Naive B cell (primary cell): Measurements from ENCODE around the gene IL13. TPM values are rescaled to one million over a fixed set of nuclear protein-coding genes. Genes with fewer than 3 reads are reported as not detected.
A peak's percentile ranks its signal among the peaks of the same experiment; 100 is the strongest.
"Not testable (repeated sequence)": the region's sequence is repeated elsewhere in the genome, so short reads cannot be mapped to it uniquely, and the experiment has no call there.

Experiments used
- ATAC-seq, 2 donors: fragments of 150-1000 bp; cut with Tn5 transposase; 2 replicates each; pipeline ENCODE4 v1.10.0; 2021; ENCODE audit warnings: low read depth in 2 of 2, mild to moderate bottlenecking in 2 of 2, moderate library complexity in 2 of 2
- DNase-seq: peaks from one replicate; pipeline ENCODE4 v3.0.0; 2022
- H3K27ac Mint-ChIP-seq, 6 donors: one replicate each; pipeline ENCODE4 v1.8.0; 2020 to 2022; ENCODE audit warnings: mild to moderate bottlenecking in 6 of 6, mixed read lengths in 6 of 6, moderate library complexity in 5 of 6, inconsistent platforms in 2 of 6
- H3K27me3 Mint-ChIP-seq, 3 donors: one replicate each; pipeline ENCODE4 v1.8.0; 2021 to 2022; ENCODE audit warnings: mixed read lengths in 3 of 3, mild to moderate bottlenecking in 1 of 3
- H3K36me3 Mint-ChIP-seq, 2 donors: one replicate each; pipeline ENCODE4 v1.8.0; 2020 to 2022; ENCODE audit warnings: mixed read lengths in 2 of 2, inconsistent platforms in 1 of 2, mild to moderate bottlenecking in 1 of 2
- H3K4me1 Mint-ChIP-seq, 3 donors: one replicate each; pipeline ENCODE4 v1.8.0; 2020 to 2022; ENCODE audit warnings: mixed read lengths in 3 of 3, inconsistent platforms in 1 of 3, mild to moderate bottlenecking in 1 of 3, moderate library complexity in 1 of 3
- H3K4me3 Mint-ChIP-seq, 8 donors: one replicate each; pipeline ENCODE4 v1.8.0; 2020 to 2022; ENCODE audit warnings: mild to moderate bottlenecking in 8 of 8, mixed read lengths in 8 of 8, moderate library complexity in 8 of 8, inconsistent platforms in 2 of 8
- H3K9me3 Mint-ChIP-seq, 7 donors: one replicate each; pipeline ENCODE4 v1.8.0; 2020 to 2022; ENCODE audit warnings: mixed read lengths in 7 of 7, mild to moderate bottlenecking in 5 of 7, inconsistent platforms in 2 of 7, moderate library complexity in 1 of 7
- polyA plus RNA-seq, 6 donors: library from polyadenylated mRNA; unstranded; fragments of 300-500 nt; fragmentation: Illumina TruSeq; gene quantifications; one replicate each; pipeline ENCODE4 v1.2.3, GENCODE V29; 2021; ENCODE audit warnings: low read depth in 6 of 6

Gene IL13
- polyA plus RNA-seq, 6 donors from 2014 or later: not detected

GRCh38 chr5:132679717-132680380 is 21.9 kb downstream of the IL13 start:
- Mint-ChIP-seq H3K36me3 (no peaks in the 10 kb centered on the region), H3K27me3 (peaks cover 0 to 5% (median 0%) of the 10 kb centered on the region in 3 donors), H3K4me3 (no peak overlapping the region), H3K27ac (peak overlapping the region in 2 of 6 donors; percentile 44 to 69), H3K4me1 (peaks cover 27 to 32% (median 28%) of the 10 kb centered on the region in 3 donors), H3K9me3 (peaks cover 0 to 4% (median 0%) of the 10 kb centered on the region in 7 donors)
- ATAC-seq (no peak), DNase-seq (no peak)

DNA sequence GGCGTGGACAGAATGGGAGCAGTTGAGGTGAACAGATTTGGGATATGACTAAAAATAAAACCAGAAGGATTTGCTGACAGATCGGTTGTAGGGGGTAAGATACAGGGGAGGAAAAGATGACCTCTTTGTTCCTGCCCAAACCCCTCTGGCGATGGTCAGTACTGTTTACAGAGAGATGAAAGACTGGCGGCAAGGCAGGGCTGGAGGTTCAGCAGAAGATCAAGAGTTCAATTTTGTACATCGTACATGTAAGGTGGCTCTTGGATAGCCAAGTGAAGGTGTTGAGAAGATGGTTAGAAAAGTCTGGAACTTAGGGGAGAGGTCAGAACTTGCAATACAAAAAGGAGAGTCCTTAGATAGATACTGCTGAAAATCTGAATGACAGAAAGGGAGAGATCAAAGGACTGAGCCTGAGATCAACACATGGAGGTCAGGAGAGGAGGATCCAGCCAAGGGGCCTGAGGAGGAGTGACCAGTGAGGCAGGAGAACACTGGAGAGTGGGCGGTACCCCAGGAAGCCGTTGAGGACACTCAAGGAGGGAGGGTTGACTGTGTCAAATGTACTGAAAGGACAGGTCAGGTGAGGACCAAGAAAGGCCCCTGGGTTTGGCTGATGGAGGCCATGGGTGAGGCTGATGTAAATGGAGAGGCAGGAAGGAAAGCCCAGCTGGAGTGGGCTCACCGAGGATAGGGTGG is 23.0 kb downstream of the IL13 start:
- Mint-ChIP-seq H3K36me3 (no peaks in the 10 kb centered on the region), H3K4me1 (peaks cover 23 to 31% (median 24%) of the 10 kb centered on the region in 3 donors), H3K27ac (peak overlapping the region in 4 of 6 donors; percentile 18 to 73 (median 52)), H3K27me3 (peaks cover 0 to 5% (median 0%) of the 10 kb centered on the region in 3 donors), H3K9me3 (peaks cover 0 to 4% (median 0%) of the 10 kb centered on the region in 7 donors), H3K4me3 (peak overlapping the region in 3 of 8 donors; percentile 9 to 72 (median 72))
- ATAC-seq: no peak
- no peak for DNase-seq

DNA sequence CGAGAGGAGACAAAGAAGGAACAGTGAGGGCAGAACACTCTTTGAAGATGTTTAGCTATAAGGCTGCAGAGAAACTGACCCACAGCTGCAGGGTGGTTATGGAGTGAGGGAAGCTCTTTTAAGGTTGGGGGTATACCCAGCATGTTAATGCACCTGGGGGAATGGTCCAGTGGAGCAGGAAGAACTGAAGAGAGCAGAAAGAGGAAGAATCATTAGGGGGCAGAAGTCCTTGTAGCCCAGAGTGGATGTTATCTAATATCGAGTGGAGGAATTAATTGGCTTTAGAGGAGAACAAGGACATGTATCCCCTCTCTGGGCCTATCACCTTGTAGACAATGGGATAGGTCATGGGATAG is 23.5 kb downstream of the IL13 start:
- Mint-ChIP-seq H3K4me3 (peak overlapping the region in 5 of 8 donors; percentile 9 to 72 (median 59)), H3K36me3 (no peaks in the 10 kb centered on the region), H3K9me3 (peaks cover 0 to 4% (median 0%) of the 10 kb centered on the region in 7 donors), H3K27ac (peak overlapping the region in 4 of 6 donors; percentile 18 to 73 (median 52)), H3K27me3 (peaks cover 0 to 3% (median 0%) of the 10 kb centered on the region in 3 donors), H3K4me1 (peaks cover 23 to 31% (median 24%) of the 10 kb centered on the region in 3 donors)
- ATAC-seq: peak; percentile 97 to 98
- peak; percentile 39 for DNase-seq

DNA sequence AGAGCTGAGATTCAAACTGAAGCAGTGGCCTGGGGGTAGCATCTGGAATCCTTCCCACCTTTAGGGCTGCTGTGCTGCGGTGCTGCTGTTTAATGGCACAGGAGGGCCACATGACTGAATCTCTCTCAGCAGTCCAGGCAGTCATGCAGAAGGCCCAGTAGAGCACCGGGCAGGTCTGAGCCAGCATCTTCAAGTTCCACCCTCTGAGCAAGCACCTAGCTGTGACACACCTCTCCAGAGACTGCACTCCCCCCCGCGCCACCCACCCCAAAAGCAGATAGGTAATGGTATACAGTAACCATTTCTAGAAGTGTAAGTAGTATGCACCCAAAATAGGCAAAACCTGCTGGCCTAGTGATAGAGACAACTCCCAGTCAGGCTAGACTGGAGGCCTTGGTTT is 24.0 kb downstream of the IL13 start:
- Mint-ChIP-seq H3K27me3 (no peaks in the 10 kb centered on the region), H3K4me1 (peaks cover 23 to 32% (median 24%) of the 10 kb centered on the region in 3 donors), H3K4me3 (peak overlapping the region in 1 of 8 donors; percentile 72), H3K27ac (peak overlapping the region in 3 of 6 donors; percentile 71 to 76 (median 73)), H3K9me3 (peaks cover 0 to 4% (median 0%) of the 10 kb centered on the region in 7 donors), H3K36me3 (no peaks in the 10 kb centered on the region)
- DNase-seq: no peak
- ATAC-seq: peak; percentile 18 to 25

DNA sequence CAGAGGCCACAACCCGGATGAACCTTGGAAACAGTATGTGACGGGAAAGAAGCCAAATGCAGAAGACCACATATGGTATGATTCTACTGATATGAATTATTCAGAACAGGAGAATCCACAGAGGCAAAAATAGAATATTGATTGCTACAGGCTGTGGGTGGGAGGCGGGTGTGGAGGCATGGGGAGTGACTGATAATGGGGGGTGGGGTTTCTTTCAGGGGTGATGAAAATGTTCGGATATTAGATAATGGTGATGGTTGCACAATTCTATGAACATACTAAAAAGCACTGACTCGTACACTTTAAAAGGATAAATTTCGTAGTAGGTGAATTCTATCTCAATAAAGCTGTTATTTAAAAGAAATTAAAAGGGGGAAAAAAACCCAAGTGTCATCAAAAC is 26.5 kb downstream of the IL13 start:
- ATAC-seq: no peak
- peaks cover 0 to 4% (median 0%) of the 10 kb centered on the region in 7 donors for H3K9me3 Mint-ChIP-seq
- no peaks in the 10 kb centered on the region for H3K27me3 Mint-ChIP-seq
- H3K36me3 Mint-ChIP-seq: no peaks in the 10 kb centered on the region
- no peak for DNase-seq
- no peak overlapping the region for H3K4me3 Mint-ChIP-seq
- H3K27ac Mint-ChIP-seq: no peak overlapping the region
- peaks cover 23 to 34% (median 24%) of the 10 kb centered on the region in 3 donors for H3K4me1 Mint-ChIP-seq

GRCh38 chr5:132684922-132685720 is 27.1 kb downstream of the IL13 start:
- no peak overlapping the region for H3K4me3 Mint-ChIP-seq
- no peak overlapping the region for H3K27ac Mint-ChIP-seq
- ATAC-seq: no peak
- peaks cover 20 to 32% (median 22%) of the 10 kb centered on the region in 3 donors for H3K4me1 Mint-ChIP-seq
- H3K9me3 Mint-ChIP-seq: peaks cover 0 to 3% (median 0%) of the 10 kb centered on the region in 7 donors
- no peaks in the 10 kb centered on the region for H3K27me3 Mint-ChIP-seq
- DNase-seq: no peak
- no peaks in the 10 kb centered on the region for H3K36me3 Mint-ChIP-seq

GRCh38 chr5:132686193-132686592 is 28.2 kb downstream of the IL13 start:
- Mint-ChIP-seq H3K27me3 (no peaks in the 10 kb centered on the region), H3K4me3 (no peak overlapping the region), H3K4me1 (peaks cover 10 to 21% (median 12%) of the 10 kb centered on the region in 3 donors), H3K9me3 (no peaks in the 10 kb centered on the region), H3K27ac (no peak overlapping the region), H3K36me3 (no peaks in the 10 kb centered on the region)
- ATAC-seq (no peak), DNase-seq (no peak)

DNA sequence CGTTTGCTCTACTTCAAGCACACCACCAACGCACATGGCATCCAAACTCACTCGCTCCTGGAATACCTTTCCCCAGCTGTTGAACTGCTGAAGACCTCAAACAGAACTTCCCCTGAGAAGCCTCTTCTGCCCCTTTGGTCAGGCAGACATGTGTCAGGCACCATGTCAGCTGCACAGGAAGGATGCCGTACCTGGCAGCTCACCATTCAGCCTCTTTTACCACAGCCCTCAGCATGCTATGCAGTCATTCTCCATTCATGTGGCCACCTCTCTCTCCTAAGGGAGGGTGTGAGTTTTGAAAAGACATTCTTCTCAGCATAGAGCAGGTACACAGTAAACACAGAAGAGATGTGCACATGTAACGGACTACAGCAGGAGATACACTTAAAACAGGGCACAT is 30.0 kb downstream of the IL13 start:
- Mint-ChIP-seq H3K27ac (peak overlapping the region in 3 of 6 donors; percentile 3 to 49 (median 7)), H3K27me3 (no peaks in the 10 kb centered on the region), H3K9me3 (no peaks in the 10 kb centered on the region), H3K36me3 (peaks cover 0 to 6% of the 10 kb centered on the region in 2 donors), H3K4me3 (no peak overlapping the region), H3K4me1 (peaks cover 0 to 9% (median 0%) of the 10 kb centered on the region in 3 donors)
- DNase-seq (no peak), ATAC-seq (no peak)

- H3K4me3 Mint-ChIP-seq: no peak overlapping the region
- H3K4me1 Mint-ChIP-seq: peaks cover 0 to 7% (median 0%) of the 10 kb centered on the region in 3 donors
- H3K27me3 Mint-ChIP-seq: no peaks in the 10 kb centered on the region
- H3K36me3 Mint-ChIP-seq: peaks cover 0 to 6% of the 10 kb centered on the region in 2 donors
- DNase-seq: no peak
- ATAC-seq: no peak
- peak overlapping the region in 1 of 6 donors; percentile 3 for H3K27ac Mint-ChIP-seq
- no peaks in the 10 kb centered on the region for H3K9me3 Mint-ChIP-seq
Measured at GRCh38 chr5:132688536-132689339, 30.8 kb downstream of the IL13 start.

DNA sequence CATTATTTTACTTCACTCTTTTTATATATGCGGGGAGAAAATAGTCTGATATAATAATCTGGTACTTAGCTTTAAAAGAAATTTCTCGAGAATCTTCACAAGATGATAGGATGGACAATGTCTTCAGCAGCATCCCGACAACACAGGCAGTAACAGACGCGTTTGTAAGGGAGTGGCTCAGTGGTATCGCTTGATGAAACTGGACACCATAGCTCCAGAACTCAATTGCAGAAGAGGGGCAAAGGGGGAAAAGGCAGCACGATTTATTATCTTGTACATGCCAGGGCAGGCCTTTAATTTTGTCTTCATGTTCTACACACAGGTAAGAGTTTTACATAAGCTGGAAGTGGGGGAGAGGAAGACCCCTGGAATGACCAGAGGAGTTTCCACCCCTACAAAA is 31.5 kb downstream of the IL13 start:
- Mint-ChIP-seq H3K27me3 (no peaks in the 10 kb centered on the region), H3K9me3 (no peaks in the 10 kb centered on the region), H3K27ac (peak overlapping the region in 1 of 6 donors; percentile 37), H3K4me1 (peaks cover 0 to 7% (median 0%) of the 10 kb centered on the region in 3 donors), H3K4me3 (no peak overlapping the region), H3K36me3 (peaks cover 0 to 6% of the 10 kb centered on the region in 2 donors)
- DNase-seq: no peak
- ATAC-seq: no peak

- peaks cover 0 to 5% (median 0%) of the 10 kb centered on the region in 3 donors for H3K4me1 Mint-ChIP-seq
- DNase-seq (no peak), ATAC-seq (no peak)
- no peaks in the 10 kb centered on the region for H3K27me3 Mint-ChIP-seq
- H3K27ac Mint-ChIP-seq: no peak overlapping the region
- peaks cover 0 to 6% of the 10 kb centered on the region in 2 donors for H3K36me3 Mint-ChIP-seq
- no peak overlapping the region for H3K4me3 Mint-ChIP-seq
- no peaks in the 10 kb centered on the region for H3K9me3 Mint-ChIP-seq
Measured at GRCh38 chr5:132690156-132690555, 32.2 kb downstream of the IL13 start.

DNA sequence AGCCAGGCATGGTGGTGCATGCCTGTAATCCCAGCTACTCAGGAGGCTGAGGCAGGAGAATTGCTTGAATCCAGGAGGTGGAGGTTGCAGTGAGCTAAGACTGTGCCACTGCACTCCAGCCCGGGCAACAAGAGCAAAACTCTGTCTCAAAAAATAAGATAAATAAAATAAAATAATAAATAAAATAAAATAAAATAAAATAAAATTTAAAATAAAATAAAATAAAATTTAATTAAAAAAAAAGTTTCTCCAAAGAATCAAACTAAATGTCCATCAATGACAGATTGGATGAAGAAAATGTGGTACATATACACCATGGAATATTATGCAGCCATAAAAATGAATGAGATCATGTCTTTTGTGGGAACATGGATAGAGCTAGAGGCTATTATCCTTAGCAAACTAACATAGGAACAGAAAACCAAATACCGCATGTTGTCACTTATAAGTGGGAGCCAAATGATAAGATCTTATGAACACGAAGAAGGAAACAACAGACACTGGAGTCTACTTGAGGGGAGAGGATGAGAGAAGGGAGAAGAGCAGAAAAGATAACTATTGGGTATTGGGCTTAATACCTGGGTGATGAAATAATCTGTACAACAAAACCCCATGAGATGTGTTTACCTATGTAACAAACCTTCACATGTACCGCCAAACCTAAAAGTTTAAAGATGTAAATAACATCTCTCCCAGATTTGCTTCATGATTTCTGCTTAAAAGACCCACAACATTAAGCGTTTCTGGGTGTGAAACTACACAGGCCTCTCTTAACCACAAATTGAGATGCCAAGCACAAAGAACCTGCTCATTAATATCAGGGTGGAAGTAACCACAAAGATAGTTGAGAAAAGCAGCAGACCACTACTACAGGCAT is 34.0 kb downstream of the IL13 start:
- H3K27me3 Mint-ChIP-seq, ATAC-seq, H3K27ac Mint-ChIP-seq, H3K9me3 Mint-ChIP-seq, H3K36me3 Mint-ChIP-seq, H3K4me1 Mint-ChIP-seq, DNase-seq, H3K4me3 Mint-ChIP-seq: not testable (repeated sequence)
